Spinal cord (tissue), 10 donors: ENCODE data around the gene IL6ST. TPM values are rescaled to one million over a fixed set of nuclear protein-coding genes. Genes with fewer than 3 reads are reported as not detected.
"Not testable (repeated sequence)": the region's sequence is repeated elsewhere in the genome, so short reads cannot be mapped to it uniquely, and the experiment has no call there.

Source experiments
- DNase-seq, 6 donors: peaks; one replicate each; pipeline versions ENCODE4 v3.0.0 to v3.0.0-alpha.2; 2013 to 2015; ENCODE audit warnings: low spot score in 6 of 6, low read depth in 4 of 6
- H3K27ac ChIP-seq: one replicate; pipeline ENCODE4 v1.5.1; 2013; ENCODE audit warnings: low read depth, low read length, control low read depth
- H3K27me3 ChIP-seq: one replicate; pipeline ENCODE4 v1.6.1; 2013; ENCODE audit warnings: low read length; ENCODE audit not compliant: control insufficient read depth, insufficient read depth
- H3K36me3 ChIP-seq: one replicate; pipeline ENCODE4 v1.6.1; 2013; ENCODE audit warnings: low read length; ENCODE audit not compliant: control insufficient read depth, insufficient read depth
- H3K4me1 ChIP-seq: one replicate; pipeline ENCODE4 v1.6.1; 2013; ENCODE audit warnings: low read length; ENCODE audit not compliant: control insufficient read depth, insufficient read depth
- H3K4me3 ChIP-seq: one replicate; pipeline ENCODE4 v1.5.1; 2013; ENCODE audit warnings: low read depth, low read length, control low read depth
- H3K9me3 ChIP-seq: one replicate; pipeline ENCODE4 v1.6.1; 2013; ENCODE audit warnings: low read length; ENCODE audit not compliant: control insufficient read depth, insufficient read depth
- WGBS: methylation state at CpG from one replicate; pipeline ENCODE4 v1.1.5; 2013; ENCODE audit warnings: missing lambda C conversion rate; ENCODE audit not compliant: insufficient coverage; 5-methylcytosine and 5-hydroxymethylcytosine counted together
- long read RNA-seq, 4 donors: transcript quantifications; one replicate each; lab custom pipeline, GENCODE V29; 2026
- polyA plus RNA-seq, 2 donors: library from polyadenylated mRNA; unstranded; fragments of 120-200 nt; gene quantifications; one replicate each; pipeline ENCODE4 v1.2.1, GENCODE V29; 2013; ENCODE audit not compliant: insufficient read length in 2 of 2
- total RNA-seq, 2 donors: library from RNA; depleted of rRNA in 1 of 2; stranded (reverse); fragments of 120-200 nt in 1 of 2; fragments of >200 nt in 1 of 2; gene quantifications; one replicate each; pipeline versions ENCODE4 v1.2.3 to v1.2.4, GENCODE V29; 2013 to 2014
- donor health status: healthy.

Gene IL6ST
- total RNA-seq, result 100 to 1,000 TPM; 219 to 246 TPM
- 10 to 100 TPM; 49.9 to 71.6 TPM for polyA plus RNA-seq
- long read RNA-seq, donor 1, full-length matches to known transcripts, result 20 of 4,985 reads
- long read RNA-seq, donor 1, partial matches to known transcripts, result 4,842 of 4,985 reads
- long read RNA-seq, donor 1, other reads (novel, unspliced or antisense), result 123 of 4,985 reads
- long read RNA-seq, donor 2, full-length matches to known transcripts, result 5 of 2,089 reads
- long read RNA-seq, donor 2, partial matches to known transcripts, result 2,065 of 2,089 reads
- long read RNA-seq, donor 2, other reads (novel, unspliced or antisense), result 19 of 2,089 reads
- long read RNA-seq, donor 3, full-length matches to known transcripts, result 12 of 2,943 reads
- long read RNA-seq, donor 3, partial matches to known transcripts, result 2,926 of 2,943 reads
- long read RNA-seq, donor 3, other reads (novel, unspliced or antisense), result 5 of 2,943 reads
- long read RNA-seq, donor 4, full-length matches to known transcripts, result 13 of 30,427 reads
- long read RNA-seq, donor 4, partial matches to known transcripts, result 29,479 of 30,427 reads
- long read RNA-seq, donor 4, other reads (novel, unspliced or antisense), result 935 of 30,427 reads

- 0% methylated on average over 46 of the region's 48 CpGs for WGBS
- DNase-seq, result peak in 2 of 6 donors; percentile 49 to 61
Observed at GRCh38 chr5:55994495-55994997, at the start of gene IL6ST. IL6ST (minus strand) TSS chr5:55994963; CDS start chr5:55976278, 18,685 bp downstream.

GRCh38 chr5:56039985-56040384, 45.2 kb upstream of the IL6ST start:
- Histone ChIP-seq H3K36me3 (no peaks in the 10 kb centered on the region), H3K27me3 (no peaks in the 10 kb centered on the region), H3K9me3 (no peaks in the 10 kb centered on the region), H3K4me1 (peaks cover 3% of the 10 kb centered on the region), H3K4me3 (no peak overlapping the region), H3K27ac (no peak overlapping the region)
- DNase-seq, result no peak
- WGBS, result 100% methylated on average over 2 of the region's 2 CpGs

More at GRCh38 chr5:55994495-55994997, at the start of gene IL6ST:
- peaks cover 10% of the 10 kb centered on the region for H3K4me1 ChIP-seq
- no peaks in the 10 kb centered on the region for H3K9me3 ChIP-seq
- H3K27me3 ChIP-seq, result no peaks in the 10 kb centered on the region
- no peaks in the 10 kb centered on the region for H3K36me3 ChIP-seq
- peak within 1 kb of the TSS; percentile 65 for H3K4me3 ChIP-seq
- peak within 1 kb of the TSS; percentile 98 for H3K27ac ChIP-seq

- not testable (repeated sequence) for DNase-seq, H3K36me3 ChIP-seq, H3K4me1 ChIP-seq, H3K4me3 ChIP-seq, H3K27ac ChIP-seq, H3K27me3 ChIP-seq, H3K9me3 ChIP-seq
- no CpG with 5 or more reads among the region's 6 CpGs for WGBS
Observed at GRCh38 chr5:56038206-56038605, 43.4 kb upstream of the IL6ST start.

GRCh38 chr5:56037531-56038010, 42.8 kb upstream of the IL6ST start:
- Histone ChIP-seq H3K4me1 (peaks cover 3% of the 10 kb centered on the region), H3K27ac (no peak overlapping the region), H3K9me3 (no peaks in the 10 kb centered on the region), H3K36me3 (no peaks in the 10 kb centered on the region), H3K27me3 (no peaks in the 10 kb centered on the region), H3K4me3 (no peak overlapping the region)
- peak in 1 of 6 donors; percentile 6 for DNase-seq
- 77% methylated on average over 4 of the region's 4 CpGs for WGBS

- H3K27ac ChIP-seq, H3K27me3 ChIP-seq, H3K36me3 ChIP-seq, DNase-seq, H3K4me1 ChIP-seq, H3K4me3 ChIP-seq, H3K9me3 ChIP-seq: not testable (repeated sequence)
- WGBS, result 95% methylated on average over 8 of the region's 21 CpGs
Observed at GRCh38 chr5:56035394-56035793, 40.6 kb upstream of the IL6ST start.

- H3K36me3 ChIP-seq, H3K4me1 ChIP-seq, H3K4me3 ChIP-seq, H3K27me3 ChIP-seq, H3K27ac ChIP-seq, DNase-seq, H3K9me3 ChIP-seq: not testable (repeated sequence)
- WGBS, result 93% methylated on average over 4 of the region's 7 CpGs
Observed at GRCh38 chr5:56029871-56030630, 35.3 kb upstream of the IL6ST start.

GRCh38 chr5:56029457-56029856, 34.7 kb upstream of the IL6ST start:
- H3K4me3 ChIP-seq, result no peak overlapping the region
- no peaks in the 10 kb centered on the region for H3K36me3 ChIP-seq
- no peak for DNase-seq
- H3K4me1 ChIP-seq, result no peaks in the 10 kb centered on the region
- no peaks in the 10 kb centered on the region for H3K27me3 ChIP-seq
- no peaks in the 10 kb centered on the region for H3K9me3 ChIP-seq
- no peak overlapping the region for H3K27ac ChIP-seq

- no peaks in the 10 kb centered on the region for H3K27me3 ChIP-seq
- H3K9me3 ChIP-seq, result no peaks in the 10 kb centered on the region
- no peak overlapping the region for H3K27ac ChIP-seq
- DNase-seq, result no peak
- WGBS, result 94% methylated on average over 5 of the region's 6 CpGs
- no peaks in the 10 kb centered on the region for H3K36me3 ChIP-seq
- H3K4me1 ChIP-seq, result no peaks in the 10 kb centered on the region
- no peak overlapping the region for H3K4me3 ChIP-seq
Observed at GRCh38 chr5:56028708-56029107, 33.9 kb upstream of the IL6ST start.

GRCh38 chr5:56026863-56027300, 32.1 kb upstream of the IL6ST start:
- H3K4me1 ChIP-seq, result no peaks in the 10 kb centered on the region
- no peak overlapping the region for H3K27ac ChIP-seq
- no peaks in the 10 kb centered on the region for H3K27me3 ChIP-seq
- DNase-seq, result no peak
- H3K4me3 ChIP-seq, result no peak overlapping the region
- 100% methylated on average over 3 of the region's 3 CpGs for WGBS
- no peaks in the 10 kb centered on the region for H3K36me3 ChIP-seq
- H3K9me3 ChIP-seq, result no peaks in the 10 kb centered on the region
